ENCODE data around the gene SLC10A7.

The SLC10A7 gene

DNA sequence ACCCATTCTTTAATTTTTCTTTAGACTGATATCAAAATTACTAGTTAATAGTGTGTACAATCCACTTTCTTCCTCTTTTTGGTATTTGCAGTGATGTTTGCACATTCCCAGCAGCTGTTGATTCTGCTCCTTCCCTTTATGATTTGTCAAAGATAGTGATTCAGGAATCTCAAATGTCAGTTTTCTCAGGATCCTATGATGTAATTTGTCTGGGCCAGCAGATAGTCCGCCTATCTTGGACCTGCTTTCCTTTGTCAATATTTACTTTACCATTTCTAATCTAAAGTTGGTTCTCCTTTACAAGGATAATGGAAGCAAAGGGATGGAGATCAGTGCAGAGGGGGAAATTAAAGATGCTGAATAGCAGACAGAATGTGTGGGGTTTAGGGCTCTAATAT is 185.3 kb downstream of the SLC10A7 start:
- H3K4me3 ChIP-seq (ENCODE audit: low read depth, low read length, poor library complexity, severe bottlenecking): no peak overlapping the region
- H3K9me3 ChIP-seq (ENCODE audit: low read length): no peaks in the 10 kb centered on the region
- H3K4me1 ChIP-seq (ENCODE audit: insufficient read depth, low read length, severe bottlenecking): peaks cover 14% of the 10 kb centered on the region
- H3K27ac ChIP-seq (ENCODE audit: low read depth, low read length, poor library complexity, severe bottlenecking): no peak overlapping the region
- no peak overlapping the region for H2AFZ ChIP-seq (ENCODE audit: low read length)
- H3K27me3 ChIP-seq (ENCODE audit: insufficient read depth, low read length): no peaks in the 10 kb centered on the region
- TF ChIP-seq, protein P1, sequence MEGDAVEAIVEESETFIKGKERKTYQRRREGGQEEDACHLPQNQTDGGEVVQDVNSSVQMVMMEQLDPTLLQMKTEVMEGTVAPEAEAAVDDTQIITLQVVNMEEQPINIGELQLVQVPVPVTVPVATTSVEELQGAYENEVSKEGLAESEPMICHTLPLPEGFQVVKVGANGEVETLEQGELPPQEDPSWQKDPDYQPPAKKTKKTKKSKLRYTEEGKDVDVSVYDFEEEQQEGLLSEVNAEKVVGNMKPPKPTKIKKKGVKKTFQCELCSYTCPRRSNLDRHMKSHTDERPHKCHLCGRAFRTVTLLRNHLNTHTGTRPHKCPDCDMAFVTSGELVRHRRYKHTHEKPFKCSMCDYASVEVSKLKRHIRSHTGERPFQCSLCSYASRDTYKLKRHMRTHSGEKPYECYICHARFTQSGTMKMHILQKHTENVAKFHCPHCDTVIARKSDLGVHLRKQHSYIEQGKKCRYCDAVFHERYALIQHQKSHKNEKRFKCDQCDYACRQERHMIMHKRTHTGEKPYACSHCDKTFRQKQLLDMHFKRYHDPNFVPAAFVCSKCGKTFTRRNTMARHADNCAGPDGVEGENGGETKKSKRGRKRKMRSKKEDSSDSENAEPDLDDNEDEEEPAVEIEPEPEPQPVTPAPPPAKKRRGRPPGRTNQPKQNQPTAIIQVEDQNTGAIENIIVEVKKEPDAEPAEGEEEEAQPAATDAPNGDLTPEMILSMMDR (IDR thresholded peaks at IDR 0.05; ENCODE audit: low read length): no peak
- TF ChIP-seq EZH2 (IDR thresholded peaks at IDR 0.05; ENCODE audit: borderline replicate concordance, low read length): no peak
- H3K4me2 ChIP-seq (ENCODE audit: low read length): no peak overlapping the region
- H3K9ac ChIP-seq (ENCODE audit: low read length): no peak overlapping the region
- no peaks in the 10 kb centered on the region for H3K79me2 ChIP-seq (ENCODE audit: insufficient read depth, low read length)
- no peaks in the 10 kb centered on the region for H4K20me1 ChIP-seq (ENCODE audit: insufficient read depth, low read length)
- no peaks in the 10 kb centered on the region for H3F3A ChIP-seq (ENCODE audit: insufficient read depth, low read length)
- H3K36me3 ChIP-seq (ENCODE audit: insufficient read depth, low read length): no peaks in the 10 kb centered on the region
- H3K9me2 ChIP-seq (ENCODE audit: low read depth, low read length): no peaks in the 10 kb centered on the region

GRCh38 chr4:146335763-146336409 is 185.9 kb downstream of the SLC10A7 start:
- Histone ChIP-seq H3K9me2 (ENCODE audit: low read depth, low read length) (no peaks in the 10 kb centered on the region), H3K79me2 (ENCODE audit: insufficient read depth, low read length) (no peaks in the 10 kb centered on the region), H3K4me1 (ENCODE audit: insufficient read depth, low read length, severe bottlenecking) (peaks cover 14% of the 10 kb centered on the region), H2AFZ (ENCODE audit: low read length) (no peak overlapping the region), H3K36me3 (ENCODE audit: insufficient read depth, low read length) (no peaks in the 10 kb centered on the region), H3F3A (ENCODE audit: insufficient read depth, low read length) (no peaks in the 10 kb centered on the region), H4K20me1 (ENCODE audit: insufficient read depth, low read length) (no peaks in the 10 kb centered on the region), H3K4me2 (ENCODE audit: low read length) (no peak overlapping the region), H3K27ac (ENCODE audit: low read depth, low read length, poor library complexity, severe bottlenecking) (no peak overlapping the region), H3K27me3 (ENCODE audit: insufficient read depth, low read length) (no peaks in the 10 kb centered on the region), H3K9me3 (ENCODE audit: low read length) (no peaks in the 10 kb centered on the region), H3K9ac (ENCODE audit: low read length) (no peak overlapping the region), H3K4me3 (ENCODE audit: low read depth, low read length, poor library complexity, severe bottlenecking) (no peak overlapping the region)
- TF ChIP-seq, protein P1 (IDR thresholded peaks at IDR 0.05; ENCODE audit: low read length): no peak
- no peak for TF ChIP-seq EZH2 (IDR thresholded peaks at IDR 0.05; ENCODE audit: borderline replicate concordance, low read length)

- H3K9me3 ChIP-seq (ENCODE audit: low read length): no peaks in the 10 kb centered on the region
- no peaks in the 10 kb centered on the region for H3K79me2 ChIP-seq (ENCODE audit: insufficient read depth, low read length)
- H4K20me1 ChIP-seq (ENCODE audit: insufficient read depth, low read length): no peaks in the 10 kb centered on the region
- no peaks in the 10 kb centered on the region for H3K9me2 ChIP-seq (ENCODE audit: low read depth, low read length)
- no peaks in the 10 kb centered on the region for H3K27me3 ChIP-seq (ENCODE audit: insufficient read depth, low read length)
- no peak overlapping the region for H2AFZ ChIP-seq (ENCODE audit: low read length)
- H3K9ac ChIP-seq (ENCODE audit: low read length): no peak overlapping the region
- no peak overlapping the region for H3K27ac ChIP-seq (ENCODE audit: low read depth, low read length, poor library complexity, severe bottlenecking)
- H3F3A ChIP-seq (ENCODE audit: insufficient read depth, low read length): no peaks in the 10 kb centered on the region
- H3K4me1 ChIP-seq (ENCODE audit: insufficient read depth, low read length, severe bottlenecking): peaks cover 14% of the 10 kb centered on the region
- H3K36me3 ChIP-seq (ENCODE audit: insufficient read depth, low read length): no peaks in the 10 kb centered on the region
- TF ChIP-seq, protein P1 (IDR thresholded peaks at IDR 0.05; ENCODE audit: low read length): no peak
- TF ChIP-seq EZH2 (IDR thresholded peaks at IDR 0.05; ENCODE audit: borderline replicate concordance, low read length): no peak
- H3K4me3 ChIP-seq (ENCODE audit: low read depth, low read length, poor library complexity, severe bottlenecking): no peak overlapping the region
- no peak overlapping the region for H3K4me2 ChIP-seq (ENCODE audit: low read length)
Observed at GRCh38 chr4:146334862-146335449, 186.8 kb downstream of the SLC10A7 start.

Measured in OCI-LY1 (cell line).